ENCODE results near the gene RGS10.
"Not testable (repeated sequence)": the region's sequence is repeated elsewhere in the genome, so short reads cannot be mapped to it uniquely, and the experiment has no call there.

RGS10 gene

DNA sequence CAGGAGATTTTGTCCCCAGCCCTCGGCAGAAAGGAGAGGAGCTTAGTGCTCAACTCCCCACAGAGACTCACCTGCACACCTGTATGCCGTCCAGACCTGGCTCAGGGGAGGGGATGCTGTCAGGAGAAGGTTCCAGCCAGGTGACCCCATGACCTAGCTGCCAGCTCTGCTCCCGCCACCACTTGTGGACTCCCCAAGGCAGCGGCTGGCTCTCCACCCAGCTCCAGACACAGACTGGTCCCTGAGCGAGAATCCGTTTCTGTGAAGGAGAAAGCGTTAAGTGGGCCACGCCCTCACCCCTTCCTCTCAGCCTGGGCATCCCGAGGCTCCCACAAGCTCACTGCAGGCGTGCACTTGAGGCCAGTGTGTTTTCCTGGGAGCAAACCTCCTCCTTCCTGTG is 76.4 kb downstream of the RGS10 start:
- no peak overlapping the region for H3K4me3 ChIP-seq (ENCODE audit: insufficient read length, low read depth)
- H3K9me3 ChIP-seq (ENCODE audit: insufficient read depth, low read length): peaks cover 14% of the 10 kb centered on the region; the same call in 1 of the 2 replicates
- H3K4me1 ChIP-seq (ENCODE audit: insufficient read depth, insufficient read length): peaks cover 2% of the 10 kb centered on the region
- H3K27me3 ChIP-seq (ENCODE audit: insufficient read depth, insufficient read length): peaks cover 47% of the 10 kb centered on the region
- H3K36me3 ChIP-seq (ENCODE audit: insufficient read depth, insufficient read length, low read length): no peaks in the 10 kb centered on the region
- no peak overlapping the region for H3K9ac ChIP-seq (ENCODE audit: insufficient read length, low read depth)
- no peak for DNase-seq (ENCODE audit: low read depth, low spot score)
- TF ChIP-seq SUZ12 (IDR thresholded peaks at IDR 0.05; ENCODE audit: extremely low read depth, insufficient read depth, insufficient read length): no peak
- no peak for TF ChIP-seq ZNF274 (IDR thresholded peaks at IDR 0.05; ENCODE audit: low read depth, low read length)
- TF ChIP-seq YY1 (IDR thresholded peaks at IDR 0.05; ENCODE audit: insufficient read depth, insufficient read length): no peak

DNA sequence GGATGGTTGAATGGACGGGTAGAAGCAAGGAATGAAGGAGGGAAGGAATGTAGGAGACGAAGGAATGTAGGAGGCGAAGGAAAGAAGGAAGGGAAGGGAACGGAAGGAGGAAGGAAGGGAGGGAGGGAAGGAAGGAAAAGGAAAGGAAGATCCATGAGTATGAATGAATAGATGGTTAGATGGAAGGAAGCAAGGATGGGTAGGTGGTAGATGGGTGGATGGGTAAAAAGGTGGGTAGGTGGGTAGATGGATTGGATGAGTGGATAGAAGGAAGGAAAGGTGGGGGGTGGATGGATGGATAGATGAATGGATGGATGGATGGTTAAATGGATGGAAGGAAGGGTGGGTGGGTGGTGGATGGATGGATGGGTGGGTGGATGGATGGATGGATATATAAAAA is 77.4 kb downstream of the RGS10 start:
- DNase-seq (ENCODE audit: low read depth, low spot score): no peak

DNA sequence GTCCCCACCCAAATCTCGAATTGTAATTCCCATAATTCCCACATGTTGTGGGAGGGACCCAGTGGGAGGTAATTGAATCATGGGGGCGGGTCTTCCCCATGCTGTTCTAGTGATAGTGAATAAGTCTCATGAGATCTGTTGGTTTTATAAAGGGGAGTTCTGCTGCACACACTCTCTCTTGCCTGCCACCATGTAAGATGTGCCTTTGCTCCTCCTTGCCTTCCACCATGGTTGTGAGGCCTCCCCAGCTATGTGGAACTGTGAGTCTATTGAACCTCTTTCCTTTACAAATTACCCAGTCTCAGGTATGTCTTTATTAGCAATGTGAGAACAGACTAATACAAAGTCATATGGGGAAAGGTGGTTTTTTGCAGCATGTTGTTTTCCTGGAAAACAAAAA is 79.3 kb downstream of the RGS10 start:
- peaks cover 14% of the 10 kb centered on the region; the same call in 1 of the 2 replicates for H3K9me3 ChIP-seq (ENCODE audit: insufficient read depth, low read length)
- not testable (repeated sequence) for H3K36me3 ChIP-seq (ENCODE audit: insufficient read depth, insufficient read length, low read length); H3K4me3 ChIP-seq (ENCODE audit: insufficient read length, low read depth); H3K4me1 ChIP-seq (ENCODE audit: insufficient read depth, insufficient read length); H3K9ac ChIP-seq (ENCODE audit: insufficient read length, low read depth); DNase-seq (ENCODE audit: low read depth, low spot score)
- peaks cover 26% of the 10 kb centered on the region for H3K27me3 ChIP-seq (ENCODE audit: insufficient read depth, insufficient read length)

More for the DNA sequence above, 77.4 kb downstream of the RGS10 start:
- no peak overlapping the region for H3K9ac ChIP-seq (ENCODE audit: insufficient read length, low read depth)
- H3K4me3 ChIP-seq (ENCODE audit: insufficient read length, low read depth): no peak overlapping the region
- H3K36me3 ChIP-seq (ENCODE audit: insufficient read depth, insufficient read length, low read length): no peaks in the 10 kb centered on the region
- H3K9me3 ChIP-seq (ENCODE audit: insufficient read depth, low read length): peaks cover 14% of the 10 kb centered on the region; the same call in 1 of the 2 replicates
- TF ChIP-seq YY1 (IDR thresholded peaks at IDR 0.05; ENCODE audit: insufficient read depth, insufficient read length): no peak
- no peak for TF ChIP-seq SUZ12 (IDR thresholded peaks at IDR 0.05; ENCODE audit: extremely low read depth, insufficient read depth, insufficient read length)
- no peak for TF ChIP-seq ZNF274 (IDR thresholded peaks at IDR 0.05; ENCODE audit: low read depth, low read length)
- peaks cover 37% of the 10 kb centered on the region for H3K27me3 ChIP-seq (ENCODE audit: insufficient read depth, insufficient read length)
- peaks cover 2% of the 10 kb centered on the region for H3K4me1 ChIP-seq (ENCODE audit: insufficient read depth, insufficient read length)

DNA sequence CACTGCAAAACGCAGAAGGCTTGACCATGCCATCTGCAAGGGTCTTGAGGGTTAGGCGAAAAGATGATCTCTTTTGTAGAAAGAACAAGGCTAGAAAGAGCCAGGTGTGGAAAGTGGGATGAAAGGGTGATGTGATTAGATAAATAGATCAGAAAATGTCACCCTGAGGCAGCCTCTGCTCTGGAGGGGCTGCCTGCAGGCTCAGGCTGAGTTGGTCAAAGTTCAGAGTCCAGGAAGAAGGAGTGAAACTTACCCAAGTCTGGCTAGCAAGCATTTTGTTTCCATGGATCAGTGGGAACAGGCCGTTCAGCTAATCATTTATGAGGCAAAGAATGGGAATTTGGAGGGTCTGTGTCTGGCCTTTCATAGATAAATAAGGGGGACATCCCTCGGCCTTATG is 79.7 kb downstream of the RGS10 start:
- no peak for DNase-seq (ENCODE audit: low read depth, low spot score)
- no peak for TF ChIP-seq ZNF274 (IDR thresholded peaks at IDR 0.05; ENCODE audit: low read depth, low read length)
- TF ChIP-seq YY1 (IDR thresholded peaks at IDR 0.05; ENCODE audit: insufficient read depth, insufficient read length): no peak
- TF ChIP-seq SUZ12 (IDR thresholded peaks at IDR 0.05; ENCODE audit: extremely low read depth, insufficient read depth, insufficient read length): no peak
- Histone ChIP-seq H3K27me3 (ENCODE audit: insufficient read depth, insufficient read length) (peaks cover 22% of the 10 kb centered on the region), H3K9ac (ENCODE audit: insufficient read length, low read depth) (no peak overlapping the region), H3K4me1 (ENCODE audit: insufficient read depth, insufficient read length) (peaks cover 8% of the 10 kb centered on the region), H3K9me3 (ENCODE audit: insufficient read depth, low read length) (peaks cover 14% of the 10 kb centered on the region; the same call in 1 of the 2 replicates), H3K36me3 (ENCODE audit: insufficient read depth, insufficient read length, low read length) (no peaks in the 10 kb centered on the region), H3K4me3 (ENCODE audit: insufficient read length, low read depth) (no peak overlapping the region)

DNA sequence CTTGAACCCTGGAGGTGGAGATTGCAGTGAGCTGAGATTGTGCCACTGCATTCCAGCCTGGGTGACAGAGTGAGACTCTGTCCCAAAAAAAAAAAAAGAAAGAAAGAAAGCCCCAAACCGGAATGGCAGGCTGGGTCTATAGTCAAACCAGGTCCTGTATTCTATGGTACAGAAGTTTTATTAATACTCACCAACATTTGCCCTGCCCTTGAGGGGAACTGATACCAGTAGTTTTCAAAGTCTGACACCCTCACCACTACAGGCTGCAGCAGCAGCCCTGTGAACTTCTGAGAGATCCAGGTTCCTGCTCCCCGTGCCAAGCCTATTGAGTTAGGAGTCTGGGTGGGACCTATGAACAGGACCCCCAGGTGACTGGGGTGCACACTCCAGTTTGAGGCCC is 80.6 kb downstream of the RGS10 start:
- peaks cover 19% of the 10 kb centered on the region for H3K27me3 ChIP-seq (ENCODE audit: insufficient read depth, insufficient read length)
- H3K4me1 ChIP-seq (ENCODE audit: insufficient read depth, insufficient read length): peaks cover 8% of the 10 kb centered on the region
- H3K36me3 ChIP-seq (ENCODE audit: insufficient read depth, insufficient read length, low read length): no peaks in the 10 kb centered on the region
- no peak overlapping the region for H3K4me3 ChIP-seq (ENCODE audit: insufficient read length, low read depth)
- DNase-seq (ENCODE audit: low read depth, low spot score): no peak
- TF ChIP-seq SUZ12 (IDR thresholded peaks at IDR 0.05; ENCODE audit: extremely low read depth, insufficient read depth, insufficient read length) (no peak), YY1 (IDR thresholded peaks at IDR 0.05; ENCODE audit: insufficient read depth, insufficient read length) (no peak), ZNF274 (IDR thresholded peaks at IDR 0.05; ENCODE audit: low read depth, low read length) (no peak)
- peaks cover 14% of the 10 kb centered on the region; the same call in 1 of the 2 replicates for H3K9me3 ChIP-seq (ENCODE audit: insufficient read depth, low read length)
- no peak overlapping the region for H3K9ac ChIP-seq (ENCODE audit: insufficient read length, low read depth)

DNA sequence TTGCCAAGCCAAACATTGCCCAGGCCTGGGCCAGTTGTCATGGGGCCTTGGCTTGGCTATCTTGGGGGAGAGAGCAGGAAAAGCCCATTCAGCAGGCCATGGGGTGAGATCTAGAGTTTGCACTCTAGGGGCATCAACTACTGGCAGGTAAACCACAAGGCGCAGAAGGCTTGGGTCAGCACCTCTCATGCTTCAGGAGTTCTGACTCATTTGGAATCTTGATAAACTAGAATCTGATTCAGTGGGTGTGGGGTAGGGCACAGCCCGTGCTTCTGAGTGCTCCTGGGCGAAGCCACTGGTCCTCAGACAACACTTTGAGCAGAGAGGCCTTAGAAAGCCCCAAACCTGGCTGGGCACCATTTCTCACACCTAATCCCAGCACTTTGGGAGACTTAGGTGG is 81.1 kb downstream of the RGS10 start:
- Histone ChIP-seq H3K4me1 (ENCODE audit: insufficient read depth, insufficient read length) (peaks cover 9% of the 10 kb centered on the region), H3K27me3 (ENCODE audit: insufficient read depth, insufficient read length) (peaks cover 19% of the 10 kb centered on the region), H3K9me3 (ENCODE audit: insufficient read depth, low read length) (peaks cover 14% of the 10 kb centered on the region; the same call in 1 of the 2 replicates), H3K36me3 (ENCODE audit: insufficient read depth, insufficient read length, low read length) (no peaks in the 10 kb centered on the region), H3K9ac (ENCODE audit: insufficient read length, low read depth) (no peak overlapping the region), H3K4me3 (ENCODE audit: insufficient read length, low read depth) (no peak overlapping the region)
- no peak for TF ChIP-seq ZNF274 (IDR thresholded peaks at IDR 0.05; ENCODE audit: low read depth, low read length)
- TF ChIP-seq SUZ12 (IDR thresholded peaks at IDR 0.05; ENCODE audit: extremely low read depth, insufficient read depth, insufficient read length): no peak
- TF ChIP-seq YY1 (IDR thresholded peaks at IDR 0.05; ENCODE audit: insufficient read depth, insufficient read length): no peak
- DNase-seq (ENCODE audit: low read depth, low spot score): no peak

DNA sequence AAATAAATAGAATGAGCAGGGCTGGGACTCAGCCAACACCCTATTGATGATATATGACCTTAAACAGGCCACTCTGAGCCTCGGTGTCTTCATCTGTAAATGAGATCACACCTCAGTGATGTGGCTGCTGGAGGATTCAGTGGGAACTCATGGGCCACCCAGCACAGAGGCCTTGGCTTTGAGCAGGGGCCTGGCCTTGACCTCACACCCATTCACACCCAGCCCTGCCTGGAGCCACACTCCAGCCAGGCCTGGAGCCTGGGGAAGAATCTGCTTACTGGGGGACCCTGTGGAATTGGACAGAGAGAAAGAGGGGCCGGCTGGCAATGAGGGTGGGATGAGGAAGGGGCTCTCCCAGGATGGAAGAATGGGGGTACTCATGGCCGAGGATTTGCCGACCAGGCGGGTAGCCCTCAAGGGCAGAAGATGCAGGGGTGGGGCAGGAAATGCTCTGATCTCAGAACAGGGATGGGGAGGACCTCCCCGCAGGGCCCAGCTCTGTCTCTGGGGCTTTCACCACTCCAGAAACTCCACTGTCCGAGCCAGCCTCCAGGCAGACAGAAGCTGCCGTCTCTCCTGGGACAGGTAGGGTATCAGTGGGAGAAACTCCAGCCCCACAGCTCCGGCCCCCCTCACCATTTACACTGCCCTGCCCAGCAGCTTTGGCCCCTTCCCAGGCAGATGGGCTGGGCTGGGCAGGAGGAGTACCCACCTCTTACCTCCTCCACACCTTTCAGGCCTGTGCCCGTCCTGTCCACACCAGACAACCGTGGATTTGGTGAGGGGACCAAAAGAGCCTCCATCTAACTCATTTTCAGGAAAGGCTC is 81.9 kb downstream of the RGS10 start:
- TF ChIP-seq YY1 (IDR thresholded peaks at IDR 0.05; ENCODE audit: insufficient read depth, insufficient read length): no peak
- TF ChIP-seq SUZ12 (IDR thresholded peaks at IDR 0.05; ENCODE audit: extremely low read depth, insufficient read depth, insufficient read length): no peak
- TF ChIP-seq ZNF274 (IDR thresholded peaks at IDR 0.05; ENCODE audit: low read depth, low read length): no peak
- no peak for DNase-seq (ENCODE audit: low read depth, low spot score)
- Histone ChIP-seq H3K36me3 (ENCODE audit: insufficient read depth, insufficient read length, low read length) (no peaks in the 10 kb centered on the region), H3K4me1 (ENCODE audit: insufficient read depth, insufficient read length) (peaks cover 10% of the 10 kb centered on the region), H3K27me3 (ENCODE audit: insufficient read depth, insufficient read length) (peaks cover 12% of the 10 kb centered on the region), H3K4me3 (ENCODE audit: insufficient read length, low read depth) (no peak overlapping the region), H3K9me3 (ENCODE audit: insufficient read depth, low read length) (peaks cover 14% of the 10 kb centered on the region; the same call in 1 of the 2 replicates), H3K9ac (ENCODE audit: insufficient read length, low read depth) (no peak overlapping the region)
